NCI-H2196 (cell line): ENCODE measurements around the gene IQCM.
"Not testable (repeated sequence)": the region's sequence is repeated elsewhere in the genome, so short reads cannot be mapped to it uniquely, and the experiment has no call there.

Source experiments
- DNase-seq: peaks from one replicate; lab custom pipeline; 2025; ENCODE audit not compliant: unreplicated experiment; lab: John Stamatoyannopoulos, UW

Gene IQCM

DNA sequence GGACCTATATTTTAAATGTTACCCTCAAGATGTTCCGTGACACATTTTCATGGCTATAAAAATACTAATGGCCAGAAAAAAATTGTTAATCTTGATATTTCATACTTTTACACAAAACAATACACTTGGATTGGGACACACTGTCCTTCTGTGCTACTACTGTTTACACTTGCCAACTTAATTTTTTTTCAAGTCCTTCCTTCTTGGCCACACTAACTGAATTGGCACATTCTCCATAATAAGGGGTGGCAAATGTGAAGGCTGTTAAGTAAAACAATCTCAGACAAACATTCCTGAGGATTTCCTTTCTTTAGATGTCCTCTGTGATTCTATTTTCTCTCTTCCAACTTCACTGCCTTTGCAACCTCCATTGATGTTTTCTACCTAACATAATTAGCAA lies 225.8 kb downstream of the IQCM start:
- no peak for DNase-seq

DNA sequence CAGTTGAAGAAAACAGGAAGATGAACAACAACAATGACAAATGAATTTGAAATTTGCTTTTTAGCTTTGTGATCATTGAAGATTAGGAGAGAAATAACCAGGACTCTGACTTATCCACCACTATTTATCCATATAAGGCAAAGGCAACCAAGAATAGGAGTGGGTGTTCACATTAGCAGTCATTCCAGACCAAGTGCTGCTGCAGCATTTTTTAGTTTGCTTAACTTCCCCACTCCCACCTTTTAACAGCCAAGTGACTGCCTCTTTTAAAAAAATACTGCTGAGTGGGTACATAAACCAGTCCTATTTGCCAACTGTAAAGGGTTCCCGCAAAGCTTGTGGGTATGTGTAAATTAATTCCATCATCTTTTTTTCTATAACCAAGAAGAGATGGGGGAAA lies 230.9 kb downstream of the IQCM start:
- DNase-seq = no peak

DNA sequence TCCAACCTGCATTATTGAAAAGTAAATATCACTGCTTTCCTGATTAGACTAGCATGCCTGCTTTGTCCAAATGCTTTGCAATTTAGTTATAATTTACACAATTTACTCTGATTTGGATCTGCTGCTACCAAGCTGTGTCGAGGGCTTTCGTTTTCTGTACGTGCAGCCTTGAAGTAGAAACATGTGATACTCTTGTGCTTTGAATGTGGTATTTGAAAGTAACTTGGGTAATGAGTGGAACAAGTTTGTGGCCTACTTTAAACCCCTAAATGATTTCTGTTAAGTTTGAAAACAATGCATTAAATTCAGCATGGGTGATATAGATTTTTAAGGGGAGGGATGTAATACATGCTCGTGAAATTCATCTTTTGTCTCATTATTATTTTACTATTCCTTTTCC lies 240.7 kb downstream of the IQCM start:
- no peak for DNase-seq

DNA sequence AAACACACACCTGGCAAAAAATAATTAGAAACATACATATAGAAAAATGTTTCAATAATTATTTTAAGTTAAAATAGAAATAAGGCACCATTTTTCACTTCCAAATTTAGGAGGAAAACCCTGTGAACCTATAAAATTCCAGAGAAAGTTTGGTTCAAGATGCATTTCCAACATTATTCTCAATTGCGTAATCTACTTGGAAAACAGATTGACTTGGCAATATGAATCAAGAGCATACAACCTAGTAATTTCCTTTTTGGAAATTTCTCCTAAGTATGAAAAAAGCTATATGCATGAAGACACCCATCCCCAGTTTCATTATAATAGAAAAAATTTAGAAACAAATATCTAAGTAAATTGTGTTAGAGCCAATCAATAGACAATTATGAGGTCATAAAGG lies 242.9 kb downstream of the IQCM start:
- DNase-seq = no peak

DNA sequence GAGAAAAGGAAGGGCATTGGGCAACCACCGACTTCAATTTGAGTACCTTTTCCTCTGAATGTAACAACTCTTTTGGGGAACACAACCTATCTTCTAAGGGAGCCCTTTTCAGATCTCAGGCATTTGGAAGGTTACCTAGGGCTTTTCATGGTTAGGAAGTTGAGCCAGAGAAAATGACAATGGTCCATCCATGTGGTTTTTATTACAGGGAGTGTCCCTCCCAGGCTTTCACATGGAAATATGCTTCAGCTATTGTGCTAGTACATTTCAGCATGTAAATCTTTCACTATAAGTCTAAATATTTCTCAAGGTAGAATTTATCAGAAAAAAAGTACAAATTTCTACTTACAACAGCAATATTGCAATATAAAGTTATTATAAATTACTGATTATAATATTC lies 259.8 kb downstream of the IQCM start:
- no peak for DNase-seq

DNA sequence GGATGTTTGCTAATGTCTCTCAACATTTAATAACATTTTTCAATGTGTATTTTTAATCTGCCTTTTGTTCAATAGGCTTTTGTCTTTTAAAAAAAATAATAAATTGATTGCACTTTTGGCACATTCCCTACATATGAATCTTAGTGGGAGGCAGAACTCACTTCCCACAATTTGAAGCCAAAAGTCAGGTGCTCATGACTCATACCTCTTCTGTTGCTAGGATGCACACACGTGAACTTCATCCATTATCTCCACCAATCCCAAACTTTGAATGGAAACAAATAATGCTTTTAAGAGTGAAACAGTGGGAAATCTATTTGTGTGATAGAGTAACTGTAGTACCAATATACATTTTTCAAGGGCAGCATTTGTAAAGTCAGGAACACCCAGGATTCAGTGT lies 260.5 kb downstream of the IQCM start:
- no peak for DNase-seq

DNA sequence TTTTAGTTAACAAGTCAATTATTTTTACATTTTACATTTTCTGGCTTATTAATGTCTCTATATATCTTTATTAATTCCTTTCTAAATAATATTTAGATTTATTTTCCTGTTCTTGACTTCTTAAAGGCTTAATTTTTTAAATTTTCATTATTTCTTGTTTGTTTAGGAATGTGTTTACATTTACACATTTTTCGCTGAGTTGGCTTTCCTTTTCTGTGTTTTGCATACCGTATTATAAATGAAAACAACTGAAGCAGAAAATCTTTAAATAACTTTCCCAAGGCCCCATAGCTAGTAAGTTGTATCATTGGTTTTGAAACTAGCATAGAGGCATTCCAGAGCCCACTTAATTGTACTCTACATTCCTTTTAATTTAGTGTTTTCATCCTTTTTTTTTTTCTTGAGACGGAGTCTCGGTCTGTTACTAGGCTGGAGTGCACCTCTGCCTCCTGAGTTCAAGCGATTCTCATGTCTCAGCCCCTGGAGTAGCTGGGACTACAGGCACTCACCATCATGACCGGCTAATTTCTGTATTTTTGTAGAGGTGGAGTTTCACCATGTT lies 261.6 kb downstream of the IQCM start:
- no peak for DNase-seq

DNA sequence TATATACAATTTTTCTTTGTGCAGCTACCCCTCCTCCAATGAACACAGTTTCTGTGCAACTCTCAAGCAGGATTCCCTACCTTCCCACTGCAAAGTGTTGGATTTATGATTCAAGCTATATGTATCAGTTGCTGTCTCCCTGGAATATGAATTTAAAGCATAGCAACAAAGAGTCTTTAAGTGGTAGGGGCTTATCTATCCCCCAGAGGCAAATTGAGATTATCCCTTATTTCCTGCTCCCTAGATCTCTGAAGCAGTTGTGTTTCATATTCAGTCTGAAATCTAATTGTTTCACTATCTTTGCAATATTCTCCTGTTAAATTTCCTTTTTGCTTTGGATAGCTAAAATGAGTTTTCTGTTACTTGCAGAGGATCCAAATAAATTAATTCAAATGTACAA lies 263.0 kb downstream of the IQCM start:
- no peak for DNase-seq

DNA sequence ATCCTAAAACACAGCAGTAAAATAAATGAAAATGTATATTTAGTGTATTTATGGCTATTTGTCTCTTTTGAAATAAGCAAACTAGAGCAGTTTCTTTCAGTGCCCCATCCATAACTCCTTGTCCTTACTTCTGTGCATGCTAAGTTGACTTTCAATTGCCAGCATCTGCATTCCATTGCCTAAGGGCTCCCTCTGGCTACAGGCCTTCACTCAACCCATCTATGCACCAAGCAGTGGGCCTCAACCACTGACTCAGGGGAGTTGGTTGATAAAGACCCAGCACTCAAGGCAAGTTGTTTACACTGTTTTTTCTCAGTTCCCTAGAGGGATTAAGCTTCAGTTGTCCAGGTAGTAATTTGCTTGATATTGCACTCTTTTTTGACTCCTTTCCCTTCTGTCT lies 265.7 kb downstream of the IQCM start:
- no peak for DNase-seq

DNA sequence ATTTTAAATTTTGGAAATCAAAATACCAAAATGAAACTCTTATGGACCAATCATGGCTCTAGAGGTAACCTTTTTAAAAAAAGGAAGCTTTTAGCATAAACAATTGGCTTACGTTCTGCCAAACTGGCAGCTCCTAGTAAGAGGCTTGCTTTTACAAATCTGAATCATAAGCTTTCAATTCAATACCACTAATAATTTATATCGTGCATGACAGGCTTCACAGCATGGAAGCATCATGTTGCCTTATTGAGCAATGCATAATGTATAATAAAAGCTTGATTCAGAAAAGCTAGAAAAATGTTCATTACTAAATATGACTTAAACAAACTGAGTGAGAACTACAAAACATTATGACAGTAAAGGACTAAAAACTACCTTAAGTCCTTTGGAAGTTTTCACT lies 280.9 kb downstream of the IQCM start:
- DNase-seq = no peak

DNA sequence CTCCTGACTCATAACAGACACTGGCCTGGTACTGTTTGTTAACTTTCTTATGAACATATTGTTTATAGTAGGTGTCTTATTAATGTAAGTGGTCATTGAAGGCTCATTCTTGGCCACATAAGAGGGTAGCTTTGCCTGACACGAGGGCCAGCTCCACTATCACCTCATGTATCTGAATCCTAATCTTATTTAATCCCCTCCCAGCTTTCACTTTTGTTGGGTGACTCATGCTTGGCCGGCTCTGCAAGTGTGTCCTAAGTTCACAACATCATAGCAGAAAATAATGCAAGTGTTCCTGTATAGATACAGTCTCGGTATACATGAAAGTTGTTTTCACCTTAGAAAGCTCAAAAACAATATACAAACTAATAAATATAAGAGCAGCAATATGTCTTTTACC lies 283.8 kb downstream of the IQCM start:
- DNase-seq = no peak

DNA sequence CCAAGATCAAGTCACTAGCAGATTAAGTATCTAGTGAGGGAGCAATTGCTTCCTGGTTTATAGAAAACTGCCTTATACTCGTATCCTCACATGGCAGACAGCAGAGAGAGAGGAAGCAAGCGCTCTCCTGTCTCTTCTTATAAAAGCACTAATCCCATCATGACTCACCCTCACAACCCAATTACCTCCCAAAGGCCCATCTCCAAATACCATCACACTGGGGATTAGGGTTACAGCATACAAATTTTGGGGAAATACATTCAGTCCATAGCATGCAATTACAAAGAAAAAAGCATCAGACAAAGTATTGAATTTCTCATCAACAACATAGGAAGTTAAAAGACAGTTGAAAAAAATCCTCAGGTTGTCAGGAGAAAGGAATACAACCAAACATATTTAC lies 292.6 kb downstream of the IQCM start:
- DNase-seq = no peak

DNA sequence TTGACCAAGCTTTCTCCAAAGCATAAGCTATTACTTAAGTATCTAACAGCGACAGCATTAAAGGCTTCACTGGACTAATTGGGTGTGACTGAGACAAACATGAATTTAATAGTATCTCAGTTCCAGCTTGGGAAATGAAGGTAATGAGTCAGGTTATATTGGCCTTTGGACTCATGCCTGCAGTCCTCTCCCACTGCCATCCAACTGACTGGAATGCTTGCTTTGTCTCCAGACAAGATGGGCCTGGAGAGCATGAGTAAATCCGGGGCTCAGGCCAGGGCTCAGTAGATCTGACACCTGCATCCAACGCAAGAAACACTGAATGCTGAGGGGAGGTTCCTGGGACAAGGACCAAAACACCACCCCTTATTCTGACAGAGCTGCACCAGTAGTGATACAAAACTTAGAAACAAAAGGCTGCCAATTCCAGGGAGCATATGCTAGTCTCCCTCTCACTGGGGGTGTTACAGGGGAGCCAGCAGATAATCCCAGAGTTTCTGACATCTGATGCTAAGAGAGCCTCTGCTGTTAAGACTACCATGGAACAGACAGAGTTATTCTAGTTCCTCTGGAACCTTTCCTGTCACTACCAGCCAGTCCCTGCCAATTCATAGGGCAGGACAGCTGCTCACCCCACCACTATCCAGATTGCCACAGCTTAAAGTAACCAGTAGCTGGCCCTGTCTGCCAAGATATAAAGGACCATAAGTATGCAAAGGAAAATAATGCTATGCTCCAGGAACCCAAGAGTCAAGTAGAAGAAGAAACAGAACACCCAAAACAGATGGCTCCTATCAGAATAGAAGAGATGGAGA lies 293.8 kb downstream of the IQCM start:
- DNase-seq = no peak

DNA sequence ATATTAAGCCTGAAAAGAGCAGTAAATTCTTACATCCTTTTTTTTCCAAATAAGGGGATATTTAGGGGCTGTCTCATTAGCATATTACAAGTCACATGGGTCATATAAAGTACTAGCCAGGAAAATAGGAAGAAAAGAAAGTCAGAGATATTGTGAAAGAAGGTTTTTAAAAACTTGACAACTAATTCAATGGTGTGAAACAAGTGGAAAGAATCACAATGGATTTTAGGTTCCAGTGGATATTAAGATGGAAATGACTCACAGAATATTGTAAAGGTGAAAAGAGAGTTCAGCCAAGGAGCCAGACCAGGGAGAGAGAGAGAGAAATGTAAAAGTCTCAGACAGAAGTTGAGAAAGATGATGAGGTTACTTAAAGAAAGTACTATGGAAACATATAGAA lies 297.2 kb downstream of the IQCM start:
- no peak for DNase-seq

DNA sequence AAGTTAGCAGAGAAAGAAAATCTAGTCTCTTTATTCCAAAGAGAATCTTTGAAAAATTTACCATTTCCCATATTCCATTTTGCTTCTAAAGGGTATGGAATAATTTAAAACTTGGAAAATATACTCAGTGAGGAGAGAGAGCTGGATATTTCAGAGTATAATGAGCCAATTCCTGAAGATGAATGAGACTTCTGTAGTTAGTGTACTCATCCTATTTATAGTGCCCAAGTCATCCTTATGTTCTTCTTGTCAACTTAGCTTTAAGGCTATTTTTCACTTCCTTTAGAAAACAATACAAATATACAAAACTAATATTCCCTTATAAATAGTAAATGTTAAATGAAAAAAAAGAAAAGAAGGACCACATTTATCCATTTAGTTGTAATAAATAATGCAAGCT lies 302.6 kb downstream of the IQCM start:
- no peak for DNase-seq

DNA sequence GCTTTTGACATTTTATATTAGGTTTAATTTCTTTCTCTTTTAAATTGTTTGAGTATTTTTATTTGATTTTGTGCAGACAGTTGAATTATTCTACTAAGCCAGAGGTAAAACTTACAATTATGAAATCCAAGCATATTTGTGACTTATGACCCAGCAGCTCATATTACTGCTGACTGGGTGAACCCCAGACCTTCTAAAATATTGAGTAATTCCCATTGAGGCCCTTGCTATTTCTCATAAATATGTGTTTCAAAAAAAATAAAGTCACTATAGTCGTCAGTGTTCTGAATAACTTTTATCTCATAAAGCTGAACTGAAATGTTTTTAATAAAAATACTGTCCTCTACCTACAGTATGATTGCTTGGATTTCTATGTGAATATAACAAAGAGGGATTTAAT lies 303.1 kb downstream of the IQCM start:
- DNase-seq = no peak

DNA sequence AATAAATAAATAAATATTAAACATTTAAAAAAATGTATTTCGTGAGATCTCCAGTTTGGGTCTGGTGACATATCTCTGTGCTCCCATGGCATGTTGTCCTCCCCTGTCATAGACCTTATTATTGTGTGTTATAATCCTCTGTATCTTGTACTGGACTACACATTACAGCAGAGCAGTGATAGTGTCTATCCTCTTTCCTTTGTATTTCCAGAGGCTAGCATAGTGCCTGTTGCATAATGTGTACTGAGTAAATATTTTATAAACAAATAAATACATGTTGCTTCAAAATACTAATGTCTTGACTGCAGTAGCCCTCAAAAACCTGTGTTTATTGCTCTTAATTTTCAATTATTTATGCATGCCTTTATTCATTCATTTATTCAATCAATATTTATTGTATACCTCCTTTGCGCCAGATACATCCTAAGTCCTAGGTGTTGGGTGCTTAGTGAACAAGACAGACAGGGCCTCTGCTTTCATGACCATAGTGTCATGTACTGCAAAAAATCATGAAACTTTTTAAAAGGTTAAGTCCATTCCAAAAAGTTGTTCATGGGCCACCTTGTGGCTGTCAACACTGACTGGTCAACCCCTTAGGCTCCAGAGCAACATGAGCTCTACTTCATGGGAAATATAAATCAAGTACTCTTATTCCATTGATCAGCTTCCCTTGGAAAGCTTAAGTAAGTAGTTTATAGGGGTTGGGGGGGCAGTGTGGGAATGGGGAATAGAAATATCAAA lies 303.9 kb downstream of the IQCM start:
- no peak for DNase-seq

DNA sequence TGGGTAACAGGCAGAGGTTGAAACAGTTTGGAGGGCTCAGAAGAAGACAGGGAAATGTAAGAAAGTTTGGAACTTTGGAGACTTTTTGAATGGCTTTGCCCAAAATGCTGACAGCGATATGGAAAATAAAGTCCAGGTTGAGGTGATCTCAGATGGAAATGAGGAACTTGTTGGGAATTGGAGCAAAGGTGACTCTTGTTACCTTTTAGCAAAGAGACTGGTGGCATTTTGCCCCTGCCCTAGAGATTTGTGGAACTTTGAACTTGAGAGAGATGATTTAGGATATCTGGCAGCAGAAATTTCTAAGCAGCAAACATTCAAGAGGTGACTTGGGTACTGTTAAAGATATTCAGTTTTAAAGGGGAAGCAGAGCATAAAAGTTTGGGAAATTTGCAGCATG lies 308.3 kb downstream of the IQCM start:
- DNase-seq = not testable (repeated sequence)

DNA sequence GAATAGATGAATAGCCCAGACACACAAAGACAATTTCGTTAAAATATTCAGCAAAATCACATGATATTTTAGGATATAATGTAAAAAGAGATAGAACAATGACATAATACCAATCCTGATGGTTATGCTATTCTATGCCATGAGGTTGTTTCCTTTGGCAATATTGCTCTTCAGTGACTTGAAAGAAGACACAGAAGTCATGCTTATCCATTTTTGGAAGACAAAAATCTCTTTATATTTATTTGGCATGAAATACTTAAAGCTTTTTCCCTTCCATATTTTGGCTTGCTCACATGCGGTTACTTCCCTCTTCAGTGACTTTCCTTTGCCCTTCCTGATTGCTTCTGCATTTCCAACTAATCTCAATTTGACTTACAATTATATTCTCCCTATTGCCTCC lies 314.8 kb downstream of the IQCM start:
- DNase-seq = no peak

DNA sequence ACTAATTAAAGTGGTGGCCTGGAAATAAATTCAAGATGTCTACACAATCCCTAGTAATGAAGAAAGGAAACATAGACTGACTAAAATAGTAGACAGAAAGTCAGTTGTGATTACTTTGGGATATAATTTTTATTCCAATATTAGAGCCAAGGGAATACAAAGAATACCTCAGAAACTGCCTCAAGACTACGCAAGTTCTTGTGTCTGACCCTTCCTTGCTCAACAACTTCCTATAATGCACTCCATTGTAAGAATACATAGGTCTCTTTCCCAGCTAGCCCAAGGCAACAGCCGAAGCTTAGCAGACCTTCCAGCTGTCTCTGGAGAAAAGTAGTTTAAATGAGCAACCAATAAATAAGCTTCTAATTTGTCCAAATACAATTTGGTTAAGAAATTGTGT lies 315.9 kb downstream of the IQCM start:
- no peak for DNase-seq

DNA sequence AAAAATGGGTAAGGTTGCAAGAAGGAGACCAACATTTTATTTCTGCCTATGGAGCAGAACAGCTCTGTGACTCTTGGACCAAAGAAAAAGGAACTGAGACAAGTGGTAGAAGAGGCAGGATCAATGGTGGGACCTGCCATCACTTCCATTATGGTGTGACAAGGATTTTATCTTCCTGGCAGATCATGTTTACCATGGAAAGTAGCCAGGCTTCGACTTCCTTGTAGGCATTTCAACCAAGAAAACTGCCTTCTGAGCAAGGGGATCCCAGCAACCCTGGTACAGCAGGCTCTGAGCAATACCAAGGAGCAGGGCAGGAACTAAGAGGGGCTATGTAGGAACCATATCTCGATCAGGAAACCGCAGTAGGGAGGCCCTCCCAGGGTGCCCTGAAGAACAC lies 317.4 kb downstream of the IQCM start:
- DNase-seq = no peak

DNA sequence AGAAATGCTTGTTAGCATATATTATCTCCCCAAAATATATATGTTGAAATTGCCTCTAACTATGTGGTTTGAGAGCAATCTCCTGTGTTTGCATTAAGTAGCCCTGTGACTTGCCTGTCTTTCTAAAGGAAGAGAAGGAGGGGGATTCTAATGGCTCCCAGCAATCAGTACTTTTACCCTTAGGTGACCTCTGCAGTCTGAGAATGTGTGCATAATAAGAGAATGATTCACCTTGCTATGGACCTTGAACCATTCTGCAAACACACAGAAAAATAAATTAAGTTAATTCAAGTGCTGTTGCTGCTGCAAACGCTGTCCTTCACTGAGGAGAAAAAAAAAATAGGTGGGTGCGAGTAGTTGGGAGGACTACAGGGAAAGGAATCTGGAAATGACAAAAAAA lies 322.2 kb downstream of the IQCM start:
- DNase-seq = no peak
